Erythroblast (primary cell): ENCODE data around the gene HELT.

Experiments
- GATA1 ChIP-seq: IDR thresholded peaks from 2 replicates; pipeline ENCODE4 v1.6.1; 2011; ENCODE audit warnings: low read depth, mild to moderate bottlenecking, control low read depth, low read length, moderate library complexity
- POLR2A ChIP-seq: IDR thresholded peaks from 2 replicates; pipeline ENCODE4 v1.6.1; 2011; ENCODE audit warnings: mild to moderate bottlenecking, low read length

DNA sequence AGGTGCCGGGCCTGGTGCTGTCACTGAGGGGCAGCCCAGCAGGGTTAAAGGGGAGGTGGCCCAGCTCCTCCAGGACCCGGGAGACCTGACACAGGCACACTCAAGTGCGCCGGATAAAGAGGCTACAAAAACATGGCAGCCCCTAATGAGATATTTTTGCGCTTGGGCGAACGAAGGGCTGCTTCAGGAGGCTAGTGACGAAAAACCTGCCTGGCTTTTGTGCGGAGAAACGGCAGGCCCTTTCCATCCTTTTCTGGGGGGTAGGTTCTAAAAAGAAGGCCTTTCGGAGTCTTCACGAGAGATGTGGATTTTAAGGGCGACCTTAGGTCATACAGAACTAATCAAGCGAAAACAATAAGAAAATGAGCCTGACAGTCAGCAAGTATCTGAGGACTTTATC lies 35.5 kb downstream of the HELT start:
- no peak for TF ChIP-seq POLR2A
- no peak for TF ChIP-seq GATA1
